Measurements from ENCODE around the gene SLC7A1.

The SLC7A1 gene

DNA sequence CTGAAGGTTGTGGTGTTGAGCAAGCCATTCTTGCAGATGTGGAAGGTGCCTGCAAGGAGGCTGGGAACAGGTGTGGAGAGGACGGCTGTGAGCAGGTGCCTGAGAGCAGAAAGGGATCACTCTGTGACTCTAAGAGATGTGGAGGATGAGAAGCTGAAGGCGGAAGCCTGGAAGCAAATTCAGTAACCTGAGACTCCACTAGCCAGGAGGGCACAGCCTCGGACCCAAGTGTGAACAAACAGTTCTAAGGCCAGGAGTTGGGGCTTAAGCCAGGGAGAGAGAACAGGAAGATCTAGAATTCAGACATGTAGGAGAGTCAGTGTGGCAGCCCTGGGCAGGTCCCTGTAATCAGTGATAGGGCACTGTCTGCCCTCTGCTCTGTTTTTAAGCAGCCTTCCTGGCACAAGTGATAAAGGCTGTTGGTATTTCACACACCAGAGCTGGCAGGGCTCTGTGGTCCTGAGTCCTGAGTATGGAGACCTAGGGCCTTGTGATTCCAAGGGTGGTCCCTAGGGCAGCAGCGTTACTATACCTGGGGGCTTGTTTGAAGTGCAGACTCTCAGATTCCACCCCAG lies 131.3 kb downstream of the SLC7A1 start:
- Histone ChIP-seq H2BK120ac (ENCODE audit: insufficient read depth, low read length, poor library complexity) (no peak overlapping the region), H3K4me1 (ENCODE audit: control insufficient read depth in 1 of 2, insufficient read depth in 2 of 2, low read length in 2 of 2) (peaks cover 2 to 11% of the 10 kb centered on the region in 2 experiments), H3K4me3 (ENCODE audit: low read depth, low read length) (no peak overlapping the region), H3K27ac (ENCODE audit: low read depth, low read length) (no peak overlapping the region), H2BK12ac (ENCODE audit: low read length) (no peak overlapping the region), H3K23ac (ENCODE audit: low read length) (no peak overlapping the region), H3K79me1 (ENCODE audit: low read length) (no peaks in the 10 kb centered on the region), H3K9me3 (ENCODE audit: insufficient read depth, low read depth, low read length) (peaks cover 2% of the 10 kb centered on the region), H2BK5ac (ENCODE audit: low read depth, low read length, poor library complexity) (no peak overlapping the region), H3K18ac (ENCODE audit: low read length) (no peak overlapping the region), H3K4me2 (ENCODE audit: low read length) (no peak overlapping the region), H4K12ac (ENCODE audit: low read depth, low read length) (no peak overlapping the region), H3K36me3 (ENCODE audit: control insufficient read depth in 1 of 2, insufficient read depth in 2 of 2, low read length in 2 of 2) (no peaks in the 10 kb centered on the region), H2AK5ac (ENCODE audit: low read length) (no peak overlapping the region), H3K79me2 (ENCODE audit: control insufficient read depth, insufficient read depth, low read length, poor library complexity) (no peaks in the 10 kb centered on the region), H3K9ac (ENCODE audit: low read length) (no peak overlapping the region), H4K91ac (ENCODE audit: low read depth, low read length) (no peak overlapping the region), H4K8ac (ENCODE audit: low read depth, low read length) (no peak overlapping the region), H3K14ac (ENCODE audit: low read length) (no peak overlapping the region), H3K27me3 (ENCODE audit: insufficient read depth, low read length) (no peaks in the 10 kb centered on the region), H3K4ac (ENCODE audit: low read depth, low read length) (no peak overlapping the region), H2AFZ (ENCODE audit: insufficient read depth, low read length, poor library complexity) (no peak overlapping the region)
- no CpG with 5 or more reads among the region's 4 CpGs for WGBS (ENCODE audit: extremely low coverage, insufficient coverage, insufficient read length)
- DNase-seq: no peak

DNA sequence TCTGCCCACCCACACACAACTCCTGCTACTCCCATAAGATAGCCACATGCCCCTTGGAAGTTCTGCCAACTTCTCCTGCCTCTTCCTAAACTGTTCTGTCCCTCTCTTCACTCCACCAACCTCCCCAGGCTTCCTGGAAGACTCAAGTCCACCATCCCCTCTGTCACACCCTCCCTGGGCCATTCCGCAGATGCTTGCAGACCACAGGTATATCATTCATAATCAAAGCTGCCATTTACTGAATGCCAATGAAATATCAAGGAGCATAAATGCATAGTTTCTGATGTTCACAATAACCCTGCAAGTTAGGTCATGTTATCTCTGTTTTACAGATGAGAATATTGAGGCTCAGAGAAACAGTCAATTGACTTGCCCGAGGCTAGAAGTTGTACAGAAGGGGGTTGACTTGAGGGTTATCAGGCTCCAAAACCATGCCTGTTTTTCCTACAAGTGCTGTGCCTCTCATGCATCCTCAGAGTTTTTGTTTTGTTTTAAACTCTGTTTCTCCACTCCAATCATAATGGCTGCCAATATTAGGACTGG lies 135.6 kb downstream of the SLC7A1 start:
- no peak for DNase-seq

More for the DNA sequence above, 135.6 kb downstream of the SLC7A1 start:
- H3K14ac ChIP-seq (ENCODE audit: low read length): no peak overlapping the region
- H2BK120ac ChIP-seq (ENCODE audit: insufficient read depth, low read length, poor library complexity): no peak overlapping the region
- H3K18ac ChIP-seq (ENCODE audit: low read length): no peak overlapping the region
- H2AFZ ChIP-seq (ENCODE audit: insufficient read depth, low read length, poor library complexity): no peak overlapping the region
- no CpG with 5 or more reads among the region's 2 CpGs for WGBS (ENCODE audit: extremely low coverage, insufficient coverage, insufficient read length)
- H3K79me1 ChIP-seq (ENCODE audit: low read length): no peaks in the 10 kb centered on the region
- H3K79me2 ChIP-seq (ENCODE audit: control insufficient read depth, insufficient read depth, low read length, poor library complexity): no peaks in the 10 kb centered on the region
- no peak overlapping the region for H2AK5ac ChIP-seq (ENCODE audit: low read length)
- H4K91ac ChIP-seq (ENCODE audit: low read depth, low read length): no peak overlapping the region
- no peak overlapping the region for H2BK12ac ChIP-seq (ENCODE audit: low read length)
- no peaks in the 10 kb centered on the region for H3K36me3 ChIP-seq (ENCODE audit: control insufficient read depth in 1 of 2, insufficient read depth in 2 of 2, low read length in 2 of 2)
- H3K4me1 ChIP-seq (ENCODE audit: control insufficient read depth in 1 of 2, insufficient read depth in 2 of 2, low read length in 2 of 2): peaks cover under 1 to 3% of the 10 kb centered on the region in 2 experiments
- H3K23ac ChIP-seq (ENCODE audit: low read length): no peak overlapping the region
- H3K27me3 ChIP-seq (ENCODE audit: insufficient read depth, low read length): no peaks in the 10 kb centered on the region
- H2BK5ac ChIP-seq (ENCODE audit: low read depth, low read length, poor library complexity): no peak overlapping the region
- H3K27ac ChIP-seq (ENCODE audit: low read depth, low read length): no peak overlapping the region
- H3K9ac ChIP-seq (ENCODE audit: low read length): no peak overlapping the region
- no peak overlapping the region for H3K4ac ChIP-seq (ENCODE audit: low read depth, low read length)
- H3K9me3 ChIP-seq (ENCODE audit: insufficient read depth, low read depth, low read length): no peaks in the 10 kb centered on the region
- no peak overlapping the region for H3K4me2 ChIP-seq (ENCODE audit: low read length)
- no peak overlapping the region for H4K12ac ChIP-seq (ENCODE audit: low read depth, low read length)
- H4K8ac ChIP-seq (ENCODE audit: low read depth, low read length): no peak overlapping the region
- H3K4me3 ChIP-seq (ENCODE audit: low read depth, low read length): no peak overlapping the region

Measured in trophoblast cell (in vitro differentiated cells and primary cell).